Esophagus squamous epithelium (tissue), 5 donors: ENCODE data around the gene SEMA4C. TPM values are rescaled to one million over a fixed set of nuclear protein-coding genes. Genes with fewer than 3 reads are reported as not detected.

Experiments
- DNase-seq: peaks from one replicate; lab custom pipeline; 2025; lab: John Stamatoyannopoulos, UW
- H3K27ac ChIP-seq, 4 donors: fragments of 200-600 bp; sonication (generic); one replicate each; pipeline ENCODE4 v1.5.1; 2016 to 2019; ENCODE audit warnings: mild to moderate bottlenecking in 1 of 4
- H3K27me3 ChIP-seq, 4 donors: fragments of 200-600 bp; sonication (generic); 1 replicate in 3 of 4; 2 replicates in 1 of 4; pipeline versions ENCODE4 v1.5.1 to v1.6.0; 2017 to 2021; ENCODE audit warnings: antibody characterized with exemption in 1 of 4
- H3K36me3 ChIP-seq, 3 donors: fragments of 200-600 bp; sonication (generic); one replicate each; pipeline ENCODE4 v1.5.1; 2016 to 2019
- H3K4me1 ChIP-seq, 3 donors: fragments of 200-600 bp; sonication (generic); one replicate each; pipeline ENCODE4 v1.5.1; 2017 to 2019
- H3K4me3 ChIP-seq, 4 donors: fragments of 200-600 bp; sonication (generic); 1 replicate in 3 of 4; 2 replicates in 1 of 4; pipeline ENCODE4 v1.5.1; 2016 to 2019; ENCODE audit warnings: mild to moderate bottlenecking in 2 of 4, moderate library complexity in 1 of 4
- H3K9me3 ChIP-seq, 3 donors: fragments of 200-600 bp; sonication (generic); one replicate each; pipeline ENCODE4 v1.5.1; 2016 to 2019
- CTCF ChIP-seq, 6 experiments: fragments of 450-650 bp in 4 of 6; fragments of 200-600 bp in 2 of 6; sonication (generic) in 2 of 6; IDR thresholded peaks; one replicate each; pipeline ENCODE4 v1.5.1; 2016 to 2019; ENCODE audit warnings: antibody characterized with exemption in 6 of 6, mild to moderate bottlenecking in 4 of 6, moderate library complexity in 4 of 6
- POLR2A ChIP-seq, 4 donors: fragments of 450-650 bp; IDR thresholded peaks; one replicate each; pipeline ENCODE4 v1.6.1; 2017; ENCODE audit warnings: antibody characterized with exemption in 4 of 4, mild to moderate bottlenecking in 4 of 4, moderate library complexity in 3 of 4
- WGBS, 2 donors: methylation state at CpG; one replicate each; pipeline ENCODE4 v1.1.5; 2018; 5-methylcytosine and 5-hydroxymethylcytosine counted together
- intact Hi-C: fragments of 100-400 bp; cut with DNase I; formaldehyde crosslinking; loops from one replicate; pipeline ENCODE4 v1.15.0; 2022
- total RNA-seq, 4 donors: library from RNA; depleted of rRNA; stranded (reverse); fragments of >200 nt; gene quantifications; one replicate each; pipeline ENCODE4 v1.1.0, GENCODE V29; 2016
- donor health status: DM: yes; HTN: yes; CAD: no.

The SEMA4C gene
- total RNA-seq, 4 donors from 2014 or later = 7.4 to 23.8 (median 12.8) TPM

GRCh38 chr2:96869281-96869821, 529 bp downstream of the SEMA4C start:
- DNase-seq = no peak
- intact Hi-C loops = no loop called here
- Histone ChIP-seq H3K4me1 (peaks cover 45 to 90% (median 59%) of the 10 kb centered on the region in 3 donors), H3K27ac (peak overlapping the region; percentile 95 to 100 (median 97)), H3K36me3 (peaks cover 11 to 33% (median 19%) of the 10 kb centered on the region in 3 donors), H3K27me3 (no peaks in the 10 kb centered on the region), H3K9me3 (no peaks in the 10 kb centered on the region), H3K4me3 (peak overlapping the region; percentile 65 to 94 (median 78))
- TF ChIP-seq POLR2A (IDR thresholded peaks at IDR 0.05) (peak in 1 of 4 donors; percentile 4), CTCF (IDR thresholded peaks at IDR 0.05) (peak in 1 of 6 experiments; percentile 3)
- 0% methylated on average over 10 of the region's 64 CpGs; no CpG with 5 or more reads in 1 of the 2 donors for WGBS, 2 donors

- no peaks in the 10 kb centered on the region for H3K9me3 ChIP-seq
- TF ChIP-seq CTCF (IDR thresholded peaks at IDR 0.05) (peak in 5 of 6 experiments; percentile 43 to 71 (median 59)), POLR2A (IDR thresholded peaks at IDR 0.05) (peak in 2 of 4 donors; percentile 35 to 51)
- WGBS, 2 donors = 0% methylated on average over 1 to 2 of the region's 76 CpGs
- H3K27me3 ChIP-seq = no peaks in the 10 kb centered on the region
- peak overlapping the region; percentile 65 to 94 (median 78) for H3K4me3 ChIP-seq
- H3K27ac ChIP-seq = peak overlapping the region; percentile 95 to 100 (median 97)
- DNase-seq = no peak
- H3K4me1 ChIP-seq = peaks cover 39 to 90% (median 52%) of the 10 kb centered on the region in 3 donors
- intact Hi-C loops = no loop called here
- H3K36me3 ChIP-seq = peaks cover 17 to 40% (median 26%) of the 10 kb centered on the region in 3 donors
Measured at GRCh38 chr2:96868555-96869280, 1.2 kb downstream of the SEMA4C start.

GRCh38 chr2:96867756-96868554, 1.9 kb downstream of the SEMA4C start:
- WGBS, 2 donors = 0 to 2% methylated on average over 4 to 14 of the region's 27 CpGs
- peak overlapping the region; percentile 65 to 94 (median 78) for H3K4me3 ChIP-seq
- H3K4me1 ChIP-seq = peaks cover 39 to 90% (median 47%) of the 10 kb centered on the region in 3 donors
- H3K9me3 ChIP-seq = no peaks in the 10 kb centered on the region
- no peak for DNase-seq
- H3K27me3 ChIP-seq = no peaks in the 10 kb centered on the region
- peaks cover 25 to 47% (median 33%) of the 10 kb centered on the region in 3 donors for H3K36me3 ChIP-seq
- TF ChIP-seq CTCF (IDR thresholded peaks at IDR 0.05) (no peak), POLR2A (IDR thresholded peaks at IDR 0.05) (no peak)
- intact Hi-C loops = no loop called here
- H3K27ac ChIP-seq = peak overlapping the region; percentile 95 to 100 (median 97)

- TF ChIP-seq POLR2A (IDR thresholded peaks at IDR 0.05) = peak in 1 of 4 donors; percentile 9
- TF ChIP-seq CTCF (IDR thresholded peaks at IDR 0.05) = no peak
- peak overlapping the region; percentile 95 to 100 (median 97) for H3K27ac ChIP-seq
- peak overlapping the region; percentile 65 to 94 (median 78) for H3K4me3 ChIP-seq
- WGBS, 2 donors = 30 to 51% methylated on average over 4 to 14 of the region's 22 CpGs
- DNase-seq = no peak
- no peaks in the 10 kb centered on the region for H3K27me3 ChIP-seq
- no peaks in the 10 kb centered on the region for H3K9me3 ChIP-seq
- H3K36me3 ChIP-seq = peaks cover 26 to 55% (median 34%) of the 10 kb centered on the region in 3 donors
- H3K4me1 ChIP-seq = peaks cover 39 to 87% (median 41%) of the 10 kb centered on the region in 3 donors
- intact Hi-C loops = no loop called here
Measured at GRCh38 chr2:96866986-96867755, 2.7 kb downstream of the SEMA4C start.
